ENCODE results near the gene TULP1. TPM values are rescaled to one million over a fixed set of nuclear protein-coding genes. Genes with fewer than 3 reads are reported as not detected.

Gene TULP1
- total and polyA plus RNA-seq, 5 donors from 2014 or later: not detected

DNA sequence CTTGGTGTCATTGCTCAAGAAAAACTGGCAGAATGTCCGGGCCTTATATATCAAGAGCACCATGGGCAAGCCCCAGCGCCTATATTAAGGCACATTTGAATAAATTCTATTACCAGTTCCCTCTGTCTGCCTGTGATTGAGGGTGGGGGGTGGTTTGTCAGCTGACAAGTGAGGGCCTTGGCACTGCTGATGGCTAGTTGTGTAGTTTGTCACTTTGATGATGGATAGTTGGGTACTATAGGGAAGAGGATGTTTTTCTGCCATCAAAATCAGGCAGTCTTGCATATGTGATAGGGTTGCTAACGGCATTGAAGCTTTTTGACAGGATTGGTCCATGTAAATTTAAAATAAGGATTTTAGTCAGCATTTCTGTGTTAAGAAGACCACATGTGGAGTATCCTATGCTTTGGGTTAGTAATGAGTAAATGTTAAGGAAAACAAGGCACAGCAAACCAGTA is 42.0 kb downstream of the TULP1 start:
- Histone ChIP-seq H3K36me3 (ENCODE audit: control insufficient read depth, insufficient read depth, low read length) (peaks cover 33% of the 10 kb centered on the region), H3K27me3 (ENCODE audit: control insufficient read depth, insufficient read depth, low read length) (no peaks in the 10 kb centered on the region), H3K27ac (ENCODE audit: insufficient read depth, low read length, poor library complexity, severe bottlenecking) (peak overlapping the region; percentile 85), H3K4me1 (ENCODE audit: control insufficient read depth, insufficient read depth, low read length, poor library complexity, severe bottlenecking) (peaks cover 32% of the 10 kb centered on the region), H3K9me3 (ENCODE audit: control insufficient read depth in 2 of 2, low read length in 2 of 2) (no peaks in the 10 kb centered on the region), H3K4me3 (ENCODE audit: low read depth, low read length) (peak overlapping the region; percentile 21)
- ATAC-seq (ENCODE audit: low read depth in 2 of 2) (no peak), DNase-seq (no peak)
- Mint-ChIP-seq H3K27ac (peak overlapping the region; percentile 94 to 99 (median 94)), H3K4me3 (peak overlapping the region; percentile 97 to 98 (median 98)), H3K36me3 (peaks cover 19% of the 10 kb centered on the region), H3K27me3 (no peaks in the 10 kb centered on the region), H3K9me3 (no peaks in the 10 kb centered on the region), H3K4me1 (peaks cover 5 to 50% (median 29%) of the 10 kb centered on the region in 4 donors)

DNA sequence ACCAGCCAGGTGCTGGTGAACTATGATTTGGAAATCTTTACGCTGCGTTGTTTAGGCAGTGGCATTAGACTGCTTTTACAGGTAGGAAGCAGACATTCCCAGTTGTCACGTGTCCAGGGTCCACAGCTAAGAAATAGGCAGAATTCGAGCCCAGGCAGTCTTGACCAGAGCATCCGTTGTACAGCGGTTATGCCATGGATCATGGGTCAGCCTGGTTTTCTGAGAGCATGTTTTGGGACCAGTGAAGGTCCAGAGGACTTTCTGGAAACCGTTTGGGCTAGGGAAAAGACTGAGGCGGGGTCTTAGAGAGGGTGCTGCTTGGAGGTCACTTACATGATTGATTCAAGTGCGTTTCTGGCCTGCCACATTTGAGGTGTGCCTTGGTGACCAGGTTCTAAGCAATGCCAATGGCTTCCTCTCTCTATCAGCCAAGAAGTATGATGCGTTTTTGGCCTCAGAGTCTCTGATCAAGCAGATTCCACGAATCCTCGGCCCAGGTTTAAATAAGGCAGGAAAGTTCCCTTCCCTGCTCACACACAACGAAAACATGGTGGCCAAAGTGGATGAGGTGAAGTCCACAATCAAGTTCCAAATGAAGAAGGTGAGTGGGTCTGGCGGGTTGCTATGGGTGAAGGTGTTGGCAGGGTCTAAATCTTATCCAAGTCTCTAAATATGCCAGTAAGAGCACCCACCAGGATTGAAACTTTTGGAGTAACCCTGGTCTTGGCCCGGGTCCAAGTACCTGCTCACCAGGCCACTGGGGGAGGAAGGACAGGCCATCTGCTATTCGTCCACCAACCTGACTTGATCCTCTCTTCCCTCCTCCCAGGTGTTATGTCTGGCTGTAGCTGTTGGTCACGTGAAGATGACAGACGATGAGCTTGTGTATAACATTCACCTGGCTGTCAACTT is 42.7 kb downstream of the TULP1 start:
- Histone ChIP-seq H3K27ac (ENCODE audit: insufficient read depth, low read length, poor library complexity, severe bottlenecking) (peak overlapping the region; percentile 85), H3K4me1 (ENCODE audit: control insufficient read depth, insufficient read depth, low read length, poor library complexity, severe bottlenecking) (peaks cover 32% of the 10 kb centered on the region), H3K36me3 (ENCODE audit: control insufficient read depth, insufficient read depth, low read length) (peaks cover 33% of the 10 kb centered on the region), H3K9me3 (ENCODE audit: control insufficient read depth in 2 of 2, low read length in 2 of 2) (no peaks in the 10 kb centered on the region), H3K4me3 (ENCODE audit: low read depth, low read length) (peak overlapping the region; percentile 89), H3K27me3 (ENCODE audit: control insufficient read depth, insufficient read depth, low read length) (no peaks in the 10 kb centered on the region)
- no peaks in the 10 kb centered on the region for H3K9me3 Mint-ChIP-seq
- peak overlapping the region; percentile 97 to 98 (median 98) for H3K4me3 Mint-ChIP-seq
- H3K4me1 Mint-ChIP-seq: peaks cover 5 to 52% (median 30%) of the 10 kb centered on the region in 4 donors
- DNase-seq: peak in 1 of 3 donors; percentile 18
- no peaks in the 10 kb centered on the region for H3K27me3 Mint-ChIP-seq
- ATAC-seq (ENCODE audit: low read depth in 2 of 2): no peak
- peaks cover 19% of the 10 kb centered on the region for H3K36me3 Mint-ChIP-seq
- H3K27ac Mint-ChIP-seq: peak overlapping the region; percentile 94 to 99 (median 94)

- DNase-seq (peak in 1 of 3 donors; percentile 25), ATAC-seq (ENCODE audit: low read depth in 2 of 2) (no peak)
- Histone ChIP-seq H3K27me3 (ENCODE audit: control insufficient read depth, insufficient read depth, low read length) (no peaks in the 10 kb centered on the region), H3K4me3 (ENCODE audit: low read depth, low read length) (peak overlapping the region; percentile 89), H3K9me3 (ENCODE audit: control insufficient read depth in 2 of 2, low read length in 2 of 2) (no peaks in the 10 kb centered on the region), H3K36me3 (ENCODE audit: control insufficient read depth, insufficient read depth, low read length) (peaks cover 33% of the 10 kb centered on the region), H3K4me1 (ENCODE audit: control insufficient read depth, insufficient read depth, low read length, poor library complexity, severe bottlenecking) (peaks cover 32% of the 10 kb centered on the region), H3K27ac (ENCODE audit: insufficient read depth, low read length, poor library complexity, severe bottlenecking) (peak overlapping the region; percentile 85)
- H3K9me3 Mint-ChIP-seq: no peaks in the 10 kb centered on the region
- peaks cover 5 to 52% (median 30%) of the 10 kb centered on the region in 4 donors for H3K4me1 Mint-ChIP-seq
- peak overlapping the region; percentile 97 to 98 (median 98) for H3K4me3 Mint-ChIP-seq
- no peaks in the 10 kb centered on the region for H3K27me3 Mint-ChIP-seq
- H3K27ac Mint-ChIP-seq: peak overlapping the region; percentile 94 to 99 (median 98)
- peaks cover 19% of the 10 kb centered on the region for H3K36me3 Mint-ChIP-seq
Measured at GRCh38 chr6:35468980-35469750, 43.5 kb downstream of the TULP1 start.

DNA sequence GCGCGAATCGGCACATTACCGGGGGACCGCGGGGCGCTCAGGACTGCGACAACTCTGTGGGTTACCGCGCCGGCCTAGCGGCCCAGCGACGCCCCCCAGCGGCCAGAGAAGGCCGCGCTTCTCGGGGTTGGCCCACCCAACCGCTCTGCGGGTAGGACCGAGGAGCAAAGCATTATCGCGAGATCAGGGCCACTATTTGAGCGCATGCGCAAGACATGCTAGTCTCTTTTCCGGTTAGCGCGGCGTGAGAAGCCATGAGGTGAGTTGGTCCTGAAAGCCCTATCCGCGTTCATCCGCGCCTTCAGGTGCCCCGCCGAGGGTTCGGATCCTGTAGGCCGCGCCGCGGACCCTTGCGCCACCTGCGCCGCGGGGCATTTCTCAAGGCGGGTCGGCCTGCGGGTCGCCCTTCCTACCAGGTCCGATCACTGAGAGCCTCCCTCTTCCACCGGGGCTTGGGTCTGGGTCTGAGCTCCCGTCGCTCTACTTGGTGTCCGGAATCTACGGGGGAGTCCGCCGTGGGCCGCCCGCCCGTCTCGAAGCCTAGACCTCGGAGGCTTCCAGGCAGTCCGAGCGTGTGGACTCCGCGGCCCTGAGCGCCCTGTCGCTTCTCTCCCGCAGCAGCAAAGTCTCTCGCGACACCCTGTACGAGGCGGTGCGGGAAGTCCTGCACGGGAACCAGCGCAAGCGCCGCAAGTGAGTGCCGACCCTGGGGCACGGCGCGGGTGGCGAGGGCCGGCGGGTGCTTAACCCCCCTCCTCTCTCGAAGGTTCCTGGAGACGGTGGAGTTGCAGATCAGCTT is 44.3 kb downstream of the TULP1 start, which contains the start of gene RPL10A:
Gene RPL10A, plus strand, starts transcription at position 221 of the 799 bp plus-strand sequence. Its CDS starts 34 bp downstream, at position 255.
- Mint-ChIP-seq H3K27ac (peak within 1 kb of the TSS; percentile 94 to 99 (median 98)), H3K27me3 (no peaks in the 10 kb centered on the region), H3K9me3 (no peaks in the 10 kb centered on the region), H3K4me3 (peak within 1 kb of the TSS; percentile 97 to 98 (median 98)), H3K4me1 (peaks cover 5 to 52% (median 30%) of the 10 kb centered on the region in 4 donors), H3K36me3 (peaks cover 23% of the 10 kb centered on the region)
- DNase-seq (peak; percentile 94 to 98 (median 96)), ATAC-seq (ENCODE audit: low read depth in 2 of 2) (peak; percentile 90 to 92)
- H3K4me1 ChIP-seq (ENCODE audit: control insufficient read depth, insufficient read depth, low read length, poor library complexity, severe bottlenecking): peaks cover 32% of the 10 kb centered on the region
- H3K27ac ChIP-seq (ENCODE audit: insufficient read depth, low read length, poor library complexity, severe bottlenecking): peak within 1 kb of the TSS; percentile 85
- no peaks in the 10 kb centered on the region for H3K9me3 ChIP-seq (ENCODE audit: control insufficient read depth in 2 of 2, low read length in 2 of 2)
- peaks cover 32% of the 10 kb centered on the region for H3K36me3 ChIP-seq (ENCODE audit: control insufficient read depth, insufficient read depth, low read length)
- H3K27me3 ChIP-seq (ENCODE audit: control insufficient read depth, insufficient read depth, low read length): no peaks in the 10 kb centered on the region
- peak within 1 kb of the TSS; percentile 89 for H3K4me3 ChIP-seq (ENCODE audit: low read depth, low read length)

DNA sequence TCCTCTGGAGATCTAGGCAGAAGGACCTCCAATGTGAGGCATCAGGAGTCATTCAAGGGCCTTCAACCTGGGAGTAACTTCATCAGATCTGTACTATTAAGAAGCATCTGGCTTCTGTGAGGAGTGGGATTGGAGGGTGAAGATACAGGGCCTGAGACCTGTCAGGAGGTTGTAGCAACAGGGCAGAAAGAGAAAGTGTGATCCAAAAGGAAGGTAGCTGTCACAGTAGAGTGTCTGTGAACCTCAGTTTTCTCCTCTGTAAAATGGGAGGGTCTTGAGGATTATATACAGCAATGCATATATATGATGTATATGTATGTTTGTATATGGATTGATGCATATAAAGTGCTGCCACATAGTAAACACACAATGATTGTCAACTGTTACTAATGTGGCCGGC is 47.0 kb downstream of the TULP1 start:
- Histone ChIP-seq H3K27me3 (ENCODE audit: control insufficient read depth, insufficient read depth, low read length) (no peaks in the 10 kb centered on the region), H3K9me3 (ENCODE audit: control insufficient read depth in 2 of 2, low read length in 2 of 2) (no peaks in the 10 kb centered on the region), H3K4me1 (ENCODE audit: control insufficient read depth, insufficient read depth, low read length, poor library complexity, severe bottlenecking) (peaks cover 20% of the 10 kb centered on the region), H3K4me3 (ENCODE audit: low read depth, low read length) (no peak overlapping the region), H3K36me3 (ENCODE audit: control insufficient read depth, insufficient read depth, low read length) (peaks cover 13% of the 10 kb centered on the region), H3K27ac (ENCODE audit: insufficient read depth, low read length, poor library complexity, severe bottlenecking) (no peak overlapping the region)
- ATAC-seq (ENCODE audit: low read depth in 2 of 2) (no peak), DNase-seq (no peak)
- H3K4me3 Mint-ChIP-seq: peak overlapping the region in 2 of 4 donors; percentile 55 to 80
- peak overlapping the region in 1 of 3 donors; percentile 27 for H3K27ac Mint-ChIP-seq
- no peaks in the 10 kb centered on the region for H3K27me3 Mint-ChIP-seq
- H3K4me1 Mint-ChIP-seq: peaks cover 3 to 32% (median 19%) of the 10 kb centered on the region in 4 donors
- H3K36me3 Mint-ChIP-seq: peaks cover 26% of the 10 kb centered on the region
- H3K9me3 Mint-ChIP-seq: no peaks in the 10 kb centered on the region

- Mint-ChIP-seq H3K27ac (peak overlapping the region in 1 of 3 donors; percentile 38), H3K4me3 (no peak overlapping the region), H3K36me3 (peaks cover 23% of the 10 kb centered on the region), H3K4me1 (peaks cover 0 to 16% (median 7%) of the 10 kb centered on the region in 4 donors), H3K9me3 (no peaks in the 10 kb centered on the region), H3K27me3 (no peaks in the 10 kb centered on the region)
- DNase-seq: no peak
- no peak overlapping the region for H3K4me3 ChIP-seq (ENCODE audit: low read depth, low read length)
- H3K27ac ChIP-seq (ENCODE audit: insufficient read depth, low read length, poor library complexity, severe bottlenecking): no peak overlapping the region
- H3K9me3 ChIP-seq (ENCODE audit: control insufficient read depth in 2 of 2, low read length in 2 of 2): no peaks in the 10 kb centered on the region
- no peak for ATAC-seq (ENCODE audit: low read depth in 2 of 2)
- peaks cover 12% of the 10 kb centered on the region for H3K36me3 ChIP-seq (ENCODE audit: control insufficient read depth, insufficient read depth, low read length)
- no peaks in the 10 kb centered on the region for H3K27me3 ChIP-seq (ENCODE audit: control insufficient read depth, insufficient read depth, low read length)
- H3K4me1 ChIP-seq (ENCODE audit: control insufficient read depth, insufficient read depth, low read length, poor library complexity, severe bottlenecking): peaks cover 6% of the 10 kb centered on the region
Measured at GRCh38 chr6:35463292-35463691, 49.4 kb downstream of the TULP1 start.

DNA sequence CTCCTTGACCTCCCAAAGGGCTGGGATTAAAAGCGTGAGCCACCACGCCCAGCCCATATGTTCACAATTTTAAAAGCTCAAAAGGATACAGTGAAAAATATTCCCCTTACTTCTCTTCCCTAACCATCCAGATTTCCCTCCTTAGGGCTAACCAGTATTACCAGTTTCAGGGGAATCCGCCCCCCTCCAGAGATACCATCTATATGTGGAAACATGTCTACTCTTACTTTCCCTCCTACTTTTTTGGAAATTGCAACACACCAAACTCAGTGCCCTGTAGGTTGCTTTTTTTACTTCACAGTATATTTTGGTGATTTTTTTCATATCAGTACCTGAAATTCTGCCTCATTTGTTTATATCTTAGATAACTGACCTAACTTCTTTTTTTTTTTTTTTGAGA is 51.4 kb downstream of the TULP1 start:
- no peak overlapping the region for H3K27ac Mint-ChIP-seq

More for the DNA sequence above, 51.4 kb downstream of the TULP1 start:
- H3K4me1 ChIP-seq (ENCODE audit: control insufficient read depth, insufficient read depth, low read length, poor library complexity, severe bottlenecking): no peaks in the 10 kb centered on the region
- H3K4me3 ChIP-seq (ENCODE audit: low read depth, low read length): no peak overlapping the region
- no peaks in the 10 kb centered on the region for H3K9me3 ChIP-seq (ENCODE audit: control insufficient read depth in 2 of 2, low read length in 2 of 2)
- H3K4me1 Mint-ChIP-seq: peaks cover 0 to 2% (median under 1%) of the 10 kb centered on the region in 4 donors
- peaks cover 19% of the 10 kb centered on the region for H3K36me3 ChIP-seq (ENCODE audit: control insufficient read depth, insufficient read depth, low read length)
- H3K36me3 Mint-ChIP-seq: peaks cover 30% of the 10 kb centered on the region
- no peaks in the 10 kb centered on the region for H3K9me3 Mint-ChIP-seq
- H3K27me3 Mint-ChIP-seq: no peaks in the 10 kb centered on the region
- H3K27ac ChIP-seq (ENCODE audit: insufficient read depth, low read length, poor library complexity, severe bottlenecking): no peak overlapping the region
- no peaks in the 10 kb centered on the region for H3K27me3 ChIP-seq (ENCODE audit: control insufficient read depth, insufficient read depth, low read length)
- no peak overlapping the region for H3K4me3 Mint-ChIP-seq
- DNase-seq (no peak), ATAC-seq (ENCODE audit: low read depth in 2 of 2) (no peak)

Measured in CD4-positive, CD25-positive, alpha-beta regulatory T cell (primary cell).